Mesothelial cell of epicardium (in vitro differentiated cells): Measurements from ENCODE around the gene SPANXD. TPM values are rescaled to one million over a fixed set of nuclear protein-coding genes. Genes with fewer than 3 reads are reported as not detected.

Experiments used
- DNase-seq, 2 experiments: peaks; one replicate each; pipeline ENCODE4 v3.0.0; 2021; ENCODE audit warnings: low spot score in 2 of 2; ENCODE audit not compliant: unreplicated experiment in 2 of 2
- H3K27ac Mint-ChIP-seq: 2 replicates; pipeline ENCODE4 v1.8.0; 2021; ENCODE audit warnings: mixed read lengths
- H3K27me3 Mint-ChIP-seq: 2 replicates; pipeline ENCODE4 v1.8.0; 2021; ENCODE audit warnings: low read depth, mixed read lengths
- H3K36me3 Mint-ChIP-seq: 2 replicates; pipeline ENCODE4 v1.8.0; 2021; ENCODE audit warnings: mixed read lengths
- H3K4me1 Mint-ChIP-seq: 2 replicates; pipeline ENCODE4 v1.8.0; 2021; ENCODE audit warnings: mixed read lengths
- H3K4me3 Mint-ChIP-seq: 2 replicates; pipeline ENCODE4 v1.8.0; 2021; ENCODE audit warnings: mild to moderate bottlenecking, moderate library complexity, mixed read lengths
- H3K9me3 Mint-ChIP-seq: 2 replicates; pipeline ENCODE4 v1.8.0; 2021; ENCODE audit warnings: mixed read lengths
- total RNA-seq: library from RNA; stranded (reverse); gene quantifications from 3 replicates; pipeline ENCODE4 v1.2.1, GENCODE V29; 2021
- TF ChIP-seq, protein P1 (sequence below): fragments of 200-600 bp; sonication (generic); IDR thresholded peaks from one replicate; pipeline ENCODE4 v1.5.0; 2021; ENCODE audit warnings: antibody characterized with exemption; ENCODE audit not compliant: unreplicated experiment

The SPANXD gene
- total RNA-seq, 1 donor from 2014 or later = 0.58 TPM

GRCh38 chrX:141652286-141652685 lies 46.3 kb downstream of the SPANXD start:
- no peak overlapping the region for H3K27ac Mint-ChIP-seq
- H3K27me3 Mint-ChIP-seq = no peaks in the 10 kb centered on the region
- DNase-seq = no peak
- TF ChIP-seq, protein P1, sequence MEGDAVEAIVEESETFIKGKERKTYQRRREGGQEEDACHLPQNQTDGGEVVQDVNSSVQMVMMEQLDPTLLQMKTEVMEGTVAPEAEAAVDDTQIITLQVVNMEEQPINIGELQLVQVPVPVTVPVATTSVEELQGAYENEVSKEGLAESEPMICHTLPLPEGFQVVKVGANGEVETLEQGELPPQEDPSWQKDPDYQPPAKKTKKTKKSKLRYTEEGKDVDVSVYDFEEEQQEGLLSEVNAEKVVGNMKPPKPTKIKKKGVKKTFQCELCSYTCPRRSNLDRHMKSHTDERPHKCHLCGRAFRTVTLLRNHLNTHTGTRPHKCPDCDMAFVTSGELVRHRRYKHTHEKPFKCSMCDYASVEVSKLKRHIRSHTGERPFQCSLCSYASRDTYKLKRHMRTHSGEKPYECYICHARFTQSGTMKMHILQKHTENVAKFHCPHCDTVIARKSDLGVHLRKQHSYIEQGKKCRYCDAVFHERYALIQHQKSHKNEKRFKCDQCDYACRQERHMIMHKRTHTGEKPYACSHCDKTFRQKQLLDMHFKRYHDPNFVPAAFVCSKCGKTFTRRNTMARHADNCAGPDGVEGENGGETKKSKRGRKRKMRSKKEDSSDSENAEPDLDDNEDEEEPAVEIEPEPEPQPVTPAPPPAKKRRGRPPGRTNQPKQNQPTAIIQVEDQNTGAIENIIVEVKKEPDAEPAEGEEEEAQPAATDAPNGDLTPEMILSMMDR = no peak
- H3K4me3 Mint-ChIP-seq = no peak overlapping the region
- H3K4me1 Mint-ChIP-seq = no peaks in the 10 kb centered on the region
- peaks cover 44% of the 10 kb centered on the region for H3K9me3 Mint-ChIP-seq
- no peaks in the 10 kb centered on the region for H3K36me3 Mint-ChIP-seq

Other genes with a start within 250 kb of the SPANXD start
- not detected in 3 replicates for gene SPANXA1, start 114.0 kb downstream of the SPANXD start, total RNA-seq
- gene SPANXA2, start 109.0 kb downstream of the SPANXD start, total RNA-seq = not detected in 3 replicates
- gene MAGEC3, start 139.6 kb upstream of the SPANXD start, total RNA-seq = 0.16 to 0.38 TPM (median 0.18 TPM) in 3 replicates
- not detected in 3 replicates for gene MAGEC1, start 205.2 kb upstream of the SPANXD start, total RNA-seq